ENCODE data around the gene SERINC5. TPM values are rescaled to one million over a fixed set of nuclear protein-coding genes. Genes with fewer than 3 reads are reported as not detected.

Gene SERINC5
- total and polyA plus RNA-seq, 2 donors (not counting 3 experiments of a cell fraction or from before 2014, with no cell fraction given): 3.2 to 10.1 TPM

- H3K79me2 ChIP-seq (ENCODE audit: control insufficient read depth, insufficient read depth, low read length): no peaks in the 10 kb centered on the region
- no TSS peak for BruUV-seq (replicated peaks)
- H3K27ac ChIP-seq (ENCODE audit: insufficient read depth, low read depth, low read length): no peak overlapping the region
- no peak overlapping the region for H3K4me3 ChIP-seq (replicated peaks in 1 of 3; ENCODE audit: insufficient read depth in 1 of 3, low read depth in 1 of 3, low read length in 3 of 3)
- no peaks in the 10 kb centered on the region for H4K20me1 ChIP-seq (replicated peaks; ENCODE audit: control insufficient read depth, extremely low read depth, insufficient read depth, low read length)
- POLR2A ChIA-PET: no interaction called here
- H3K27me3 ChIP-seq (ENCODE audit: control insufficient read depth in 2 of 2, insufficient read depth in 2 of 2, low read length in 2 of 2): no peaks in the 10 kb centered on the region
- H3K9me1 ChIP-seq (replicated peaks; ENCODE audit: control insufficient read depth, extremely low read depth, insufficient read depth, low read length): no peaks in the 10 kb centered on the region
- no peaks in the 10 kb centered on the region for H3K4me1 ChIP-seq (ENCODE audit: control insufficient read depth, extremely low read depth, insufficient read depth, low read length)
- H3K9ac ChIP-seq (replicated peaks; ENCODE audit: extremely low read depth, insufficient read depth, low read length): no peak overlapping the region
- H3K4me2 ChIP-seq (ENCODE audit: insufficient read depth, low read length): no peak overlapping the region
- no peak overlapping the region for H2AFZ ChIP-seq (ENCODE audit: low read depth, low read length)
- H3K9me3 ChIP-seq (replicated peaks; ENCODE audit: control insufficient read depth, insufficient read depth, low read length): no peaks in the 10 kb centered on the region
- TF ChIP-seq EZH2 (IDR thresholded peaks at IDR 0.05; ENCODE audit: borderline replicate concordance, low read depth, low read length, severe bottlenecking) (no peak), MAX (IDR thresholded peaks at IDR 0.05; ENCODE audit: insufficient read depth, insufficient read length) (no peak), JUN (IDR thresholded peaks at IDR 0.05; ENCODE audit: borderline replicate concordance, insufficient read depth, insufficient read length, low read depth) (no peak), POLR2A (IDR thresholded peaks at IDR 0.05; ENCODE audit: low read depth, low read length) (no peak), MYC (IDR thresholded peaks at IDR 0.05; ENCODE audit: low read depth, low read length) (no peak), POLR2AphosphoS5 (IDR thresholded peaks at IDR 0.05; ENCODE audit: insufficient read depth, low read depth, low read length) (no peak), FOS (IDR thresholded peaks at IDR 0.05; ENCODE audit: borderline replicate concordance, insufficient read depth, low read length) (no peak), GATA2 (IDR thresholded peaks at IDR 0.05; ENCODE audit: insufficient read depth, insufficient read length, low read depth, low read length) (no peak), CTCF (IDR thresholded peaks at IDR 0.05; ENCODE audit: extremely low read depth in 1 of 2, insufficient read depth in 1 of 2, low read depth in 1 of 2, low read length in 2 of 2) (no peak)
- no peaks in the 10 kb centered on the region for H3K36me3 ChIP-seq (ENCODE audit: control insufficient read depth in 2 of 2, extremely low read depth in 1 of 2, insufficient read depth in 2 of 2, low read length in 2 of 2)
- CTCF ChIA-PET: interaction anchor here (1.2 kb wide), 1 partner anchor 20 kb away, joined by 3 read pairs; no protein-coding TSS in a partner anchor
- intact Hi-C loops (cut with micrococcal nuclease) (no loop called here), dilution Hi-C loops (cut with MboI; ENCODE audit: extremely low pct_ligation_motif_present, low sequenced_read_pairs) (no loop called here)
- FAIRE-seq (no peak), DNase-seq (ENCODE audit: low read depth, low spot score) (no peak)
Observed at GRCh38 chr5:80159133-80159815, 96.6 kb downstream of the SERINC5 start.

Data from endothelial cell of umbilical vein (primary cell).